Measurements from ENCODE around the gene AQP2.

- TF ChIP-seq CTCF (IDR thresholded peaks at IDR 0.05; ENCODE audit: low read length) (no peak), EZH2 (IDR thresholded peaks at IDR 0.05; ENCODE audit: borderline replicate concordance, low read length) (no peak)
Observed at GRCh38 chr12:49947593-49948226, 2.8 kb upstream of the AQP2 start.

Measured in OCI-LY1 (cell line).